CD4-positive, alpha-beta memory T cell (primary cell): Measurements from ENCODE around the gene PRPF40B. TPM values are rescaled to one million over a fixed set of nuclear protein-coding genes. Genes with fewer than 3 reads are reported as not detected.

ENCODE experiments used
- CTCF ChIA-PET: fragments of 350-600 bp; sonication (Branson Sonifier 250); formaldehyde crosslinking; loops from one replicate; lab custom pipeline; 2021; ENCODE audit warnings: inconsistent platforms; ENCODE audit not compliant: partially characterized antibody; lab: Charles Lee
- POLR2A ChIA-PET: fragments of 350-600 bp; sonication (Branson Sonifier 250); formaldehyde crosslinking; loops from one replicate; lab custom pipeline; 2021; ENCODE audit not compliant: partially characterized antibody; lab: Charles Lee
- DNase-seq, 5 donors: peaks; one replicate each; pipeline versions ENCODE4 v3.0.0 to v3.0.0-alpha.2; 2020 to 2022; ENCODE audit warnings: mixed read lengths in 1 of 5
- H3K27ac ChIP-seq: one replicate; pipeline ENCODE4 v1.7.0; 2013; ENCODE audit warnings: low read depth, low read length
- H3K27me3 ChIP-seq: 2 replicates; pipeline ENCODE4 v1.7.0; 2013; ENCODE audit warnings: mild to moderate bottlenecking, low read length, moderate library complexity; ENCODE audit not compliant: insufficient read depth
- H3K36me3 ChIP-seq: 2 replicates; pipeline ENCODE4 v1.7.0; 2013; ENCODE audit warnings: mild to moderate bottlenecking, low read length, moderate library complexity; ENCODE audit not compliant: insufficient read depth
- H3K4me1 ChIP-seq: 2 replicates; pipeline ENCODE4 v1.7.0; 2013; ENCODE audit warnings: mild to moderate bottlenecking, low read length, moderate library complexity; ENCODE audit not compliant: insufficient read depth
- H3K4me3 ChIP-seq, 2 donors: one replicate each; pipeline ENCODE4 v1.7.0; 2013; ENCODE audit warnings: low read length in 2 of 2, mild to moderate bottlenecking in 1 of 2
- H3K9me3 ChIP-seq, 2 donors: one replicate each; pipeline ENCODE4 v1.7.0; 2013; ENCODE audit warnings: low read length in 2 of 2, control low read depth in 1 of 2; ENCODE audit not compliant: control insufficient read depth in 1 of 2
- H3K27ac Mint-ChIP-seq, 7 donors: one replicate each; pipeline ENCODE4 v1.8.0; 2020 to 2021; ENCODE audit warnings: mixed read lengths in 7 of 7, mild to moderate bottlenecking in 6 of 7, inconsistent platforms in 3 of 7, moderate library complexity in 3 of 7
- H3K27me3 Mint-ChIP-seq, 2 donors: one replicate each; pipeline ENCODE4 v1.8.0; 2020 to 2021; ENCODE audit warnings: mixed read lengths in 2 of 2
- H3K36me3 Mint-ChIP-seq, 2 donors: one replicate each; pipeline ENCODE4 v1.8.0; 2020 to 2021; ENCODE audit warnings: mixed read lengths in 2 of 2, inconsistent platforms in 1 of 2, mild to moderate bottlenecking in 1 of 2
- H3K4me1 Mint-ChIP-seq, 4 donors: one replicate each; pipeline ENCODE4 v1.8.0; 2020 to 2021; ENCODE audit warnings: mixed read lengths in 4 of 4, mild to moderate bottlenecking in 1 of 4
- H3K4me3 Mint-ChIP-seq, 8 donors: one replicate each; pipeline ENCODE4 v1.8.0; 2020 to 2021; ENCODE audit warnings: mixed read lengths in 8 of 8, mild to moderate bottlenecking in 7 of 8, moderate library complexity in 6 of 8, inconsistent platforms in 3 of 8
- H3K9me3 Mint-ChIP-seq, 8 donors: one replicate each; pipeline ENCODE4 v1.8.0; 2020 to 2021; ENCODE audit warnings: mixed read lengths in 8 of 8, mild to moderate bottlenecking in 5 of 8, inconsistent platforms in 3 of 8, moderate library complexity in 1 of 8
- intact Hi-C: fragments of 100-400 bp; cut with micrococcal nuclease; formaldehyde crosslinking; loops from one replicate; pipeline ENCODE4 v1.15.1; 2023
- polyA plus RNA-seq, 2 donors: library from polyadenylated mRNA; unstranded; fragments of 300-500 nt; fragmentation: Illumina TruSeq; gene quantifications; one replicate each; pipeline ENCODE4 v1.2.3, GENCODE V29; 2021
- total RNA-seq, 2 experiments: library from RNA; stranded (reverse); gene quantifications; one replicate each; pipeline ENCODE4 v1.2.3, GENCODE V29; 2021

PRPF40B gene
- total and polyA plus RNA-seq, 4 experiments from 2014 or later = 0.73 to 15.9 (median 9.9) TPM

DNA sequence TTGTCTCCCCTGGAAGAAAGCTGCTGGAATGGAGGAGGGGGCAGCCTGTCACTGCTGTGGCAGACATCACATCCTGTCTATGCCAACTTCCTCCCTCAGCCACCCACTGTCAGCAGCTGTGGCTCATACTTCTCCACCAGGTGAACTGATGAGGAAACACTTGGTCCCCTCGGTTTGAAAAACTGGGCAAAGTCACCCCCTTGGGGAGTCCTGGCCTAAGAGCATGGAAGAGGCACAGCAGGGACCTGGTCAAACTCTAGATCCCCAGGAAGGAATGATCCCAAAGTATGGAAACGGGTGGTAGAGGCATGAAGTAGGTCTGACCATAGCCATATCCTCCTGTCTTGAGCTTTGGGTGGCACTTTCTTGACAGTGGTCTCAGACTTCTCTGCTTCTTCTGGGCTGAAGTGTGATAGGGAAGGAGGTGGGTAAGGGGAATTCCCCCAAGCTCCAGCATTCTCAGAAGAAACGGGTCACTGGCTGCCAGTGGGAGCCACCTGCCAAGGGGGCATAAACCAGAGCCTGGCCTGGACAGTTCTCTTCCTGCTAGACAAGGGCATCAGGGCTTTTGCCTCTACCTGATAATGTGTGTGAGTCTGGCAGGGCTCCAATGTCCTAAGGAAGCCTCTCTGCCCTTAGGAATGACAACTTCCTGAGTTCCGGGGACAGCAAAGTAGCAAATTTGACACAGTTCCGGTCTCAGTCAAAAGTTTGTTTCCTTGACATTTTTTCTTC, 47.8 kb downstream of the PRPF40B start:
- no peaks in the 10 kb centered on the region for H3K27me3 Mint-ChIP-seq
- Histone ChIP-seq H3K36me3 (no peaks in the 10 kb centered on the region), H3K9me3 (no peaks in the 10 kb centered on the region), H3K4me3 (peak overlapping the region; percentile 21 to 55), H3K4me1 (peaks cover 68% of the 10 kb centered on the region), H3K27ac (peak overlapping the region; percentile 80), H3K27me3 (no peaks in the 10 kb centered on the region)
- ChIA-PET CTCF (interaction anchor here (1.2 to 7.0 kb wide), 11 partner anchors 9 to 274 kb away, joined by 3 to 69 read pairs (median 7); partner anchors contain the start of genes FMNL3 and TMBIM6), POLR2A (interaction anchor here (0.7 to 7.3 kb wide), 15 partner anchors 8 to 304 kb away, joined by 3 to 83 read pairs (median 5); partner anchors contain the start of genes FMNL3, PRPF40B and SPATS2)
- H3K9me3 Mint-ChIP-seq = no peaks in the 10 kb centered on the region
- H3K4me3 Mint-ChIP-seq = peak overlapping the region; percentile 74 to 86 (median 78)
- H3K36me3 Mint-ChIP-seq = peaks cover 0 to 3% of the 10 kb centered on the region in 2 donors
- peak; percentile 54 to 85 (median 69) for DNase-seq
- peaks cover 75 to 97% (median 88%) of the 10 kb centered on the region in 4 donors for H3K4me1 Mint-ChIP-seq
- peak overlapping the region; percentile 92 to 99 (median 97) for H3K27ac Mint-ChIP-seq
- intact Hi-C loops = loop anchor here (1.0 to 2.0 kb wide), 3 partner anchors 8 to 36 kb away; partner anchors contain the start of gene FMNL3

DNA sequence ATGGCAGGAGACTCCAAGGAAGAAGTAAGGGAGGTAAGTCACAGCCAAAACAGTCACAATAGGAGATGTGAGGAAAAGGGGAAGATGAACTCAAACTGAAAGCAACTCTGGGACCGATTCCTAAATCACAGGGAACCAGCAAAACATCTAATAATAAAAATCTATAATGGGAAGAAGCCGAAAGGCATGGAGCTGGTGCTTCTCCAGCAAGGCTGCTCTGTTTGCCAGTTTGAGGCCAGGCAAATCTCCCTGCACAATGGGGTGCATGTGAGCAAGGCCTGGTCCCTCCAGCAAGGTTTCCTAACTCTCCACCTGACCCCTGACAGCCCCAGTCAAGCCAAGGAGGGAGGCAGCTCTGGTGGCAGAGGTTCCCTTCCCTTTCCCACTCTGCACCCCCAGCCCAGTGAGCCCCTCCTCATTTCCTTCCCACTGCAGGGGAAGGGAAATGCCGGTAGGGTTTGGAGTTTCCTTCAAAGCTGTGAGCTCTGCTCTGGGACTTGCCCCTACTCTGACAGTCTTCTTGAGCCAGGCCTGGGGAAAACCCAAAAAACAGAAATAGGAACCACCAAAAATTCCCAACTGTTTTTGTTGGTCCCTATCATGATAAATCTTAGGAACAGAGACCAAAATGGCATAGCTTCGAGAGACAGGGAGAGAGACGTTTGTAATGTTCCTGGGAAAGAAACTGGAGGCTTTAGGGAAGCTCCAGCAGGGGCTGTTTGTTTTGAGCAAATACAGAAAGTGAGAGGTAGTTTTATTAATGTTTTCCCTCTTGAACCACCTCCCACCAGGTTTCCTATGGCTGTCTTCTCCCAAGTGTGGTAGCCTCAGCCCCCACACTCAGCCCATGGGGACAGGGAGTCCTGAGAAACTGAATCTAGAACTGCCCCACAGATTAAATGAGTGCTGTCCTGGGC, 49.2 kb downstream of the PRPF40B start:
- Mint-ChIP-seq H3K4me3 (peak overlapping the region in 7 of 8 donors; percentile 28 to 86 (median 74)), H3K27me3 (no peaks in the 10 kb centered on the region), H3K4me1 (peaks cover 76 to 96% (median 88%) of the 10 kb centered on the region in 4 donors), H3K9me3 (no peaks in the 10 kb centered on the region), H3K36me3 (peaks cover 0 to 3% of the 10 kb centered on the region in 2 donors), H3K27ac (peak overlapping the region; percentile 92 to 99 (median 97))
- H3K4me1 ChIP-seq = peaks cover 76% of the 10 kb centered on the region
- H3K27me3 ChIP-seq = no peaks in the 10 kb centered on the region
- ChIA-PET POLR2A (interaction anchor here (0.9 to 7.3 kb wide), 9 partner anchors 7 to 306 kb away, joined by 3 to 83 read pairs (median 5); partner anchors contain the start of genes FMNL3, SPATS2 and TMBIM6), CTCF (interaction anchor here (1.1 to 7.0 kb wide), 10 partner anchors 9 to 167 kb away, joined by 3 to 69 read pairs (median 9); partner anchors contain the start of gene FMNL3)
- H3K9me3 ChIP-seq = no peaks in the 10 kb centered on the region
- intact Hi-C loops = no loop called here
- H3K36me3 ChIP-seq = no peaks in the 10 kb centered on the region
- peak overlapping the region; percentile 80 for H3K27ac ChIP-seq
- DNase-seq = no peak
- peak overlapping the region in 1 of 2 donors; percentile 55 for H3K4me3 ChIP-seq

DNA sequence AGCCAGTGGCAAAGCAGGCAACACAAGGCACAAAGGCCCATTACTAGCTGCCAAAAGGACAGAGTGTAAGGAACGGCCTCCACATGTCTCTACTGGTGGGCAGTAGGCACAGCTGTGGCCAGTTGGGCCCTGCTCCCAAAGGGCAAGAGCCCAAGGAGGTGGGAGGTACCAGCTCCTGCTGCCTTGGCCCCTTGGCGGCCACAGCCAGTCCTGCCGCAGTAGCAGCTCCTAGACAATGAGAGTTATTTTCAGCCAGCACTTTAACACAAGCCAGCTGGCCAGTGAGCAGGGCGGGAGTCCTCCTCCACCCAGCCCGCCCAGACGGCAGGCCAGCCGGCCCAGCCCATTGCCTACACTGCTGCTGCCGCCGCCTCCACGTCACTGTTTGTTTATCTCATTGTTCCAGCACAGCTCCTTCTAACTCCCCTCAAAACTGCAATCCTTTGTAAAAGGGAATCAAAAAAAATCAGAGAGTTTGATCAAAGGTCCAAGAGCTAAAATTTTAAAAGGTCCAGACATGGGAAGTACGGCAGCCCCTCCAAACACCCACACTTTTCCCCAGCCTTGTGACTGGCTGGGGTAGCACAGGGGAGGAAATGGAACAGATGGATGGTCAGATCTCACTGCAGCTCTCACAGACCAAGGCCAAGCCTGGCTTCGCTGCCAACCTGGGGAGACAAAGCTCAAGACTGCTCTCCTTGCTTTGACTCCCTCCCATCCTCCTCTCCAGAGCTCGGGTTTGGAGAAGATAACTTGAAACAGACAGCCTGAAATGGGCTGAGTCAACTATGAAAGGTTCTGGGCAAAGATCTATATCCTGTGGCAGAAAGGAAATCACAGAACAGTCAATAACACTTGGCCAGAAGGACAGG, 50.3 kb downstream of the PRPF40B start:
- H3K36me3 ChIP-seq = no peaks in the 10 kb centered on the region
- peak overlapping the region; percentile 80 for H3K27ac ChIP-seq
- no peaks in the 10 kb centered on the region for H3K27me3 ChIP-seq
- peaks cover 76% of the 10 kb centered on the region for H3K4me1 ChIP-seq
- Mint-ChIP-seq H3K9me3 (no peaks in the 10 kb centered on the region), H3K27me3 (no peaks in the 10 kb centered on the region), H3K4me1 (peaks cover 68 to 85% (median 78%) of the 10 kb centered on the region in 4 donors), H3K4me3 (peak overlapping the region in 7 of 8 donors; percentile 8 to 77 (median 46)), H3K36me3 (no peaks in the 10 kb centered on the region), H3K27ac (peak overlapping the region; percentile 92 to 99 (median 97))
- ChIA-PET CTCF (interaction anchor here (1.0 to 7.0 kb wide), 13 partner anchors 10 to 166 kb away, joined by 3 to 69 read pairs (median 6); partner anchors contain the start of genes FMNL3 and TMBIM6), POLR2A (interaction anchor here (0.9 to 7.3 kb wide), 6 partner anchors 12 to 67 kb away, joined by 3 to 83 read pairs (median 6); partner anchors contain the start of genes FMNL3 and TMBIM6)
- no peaks in the 10 kb centered on the region for H3K9me3 ChIP-seq
- intact Hi-C loops = no loop called here
- no peak overlapping the region for H3K4me3 ChIP-seq
- DNase-seq = peak in 1 of 5 donors; percentile 12

DNA sequence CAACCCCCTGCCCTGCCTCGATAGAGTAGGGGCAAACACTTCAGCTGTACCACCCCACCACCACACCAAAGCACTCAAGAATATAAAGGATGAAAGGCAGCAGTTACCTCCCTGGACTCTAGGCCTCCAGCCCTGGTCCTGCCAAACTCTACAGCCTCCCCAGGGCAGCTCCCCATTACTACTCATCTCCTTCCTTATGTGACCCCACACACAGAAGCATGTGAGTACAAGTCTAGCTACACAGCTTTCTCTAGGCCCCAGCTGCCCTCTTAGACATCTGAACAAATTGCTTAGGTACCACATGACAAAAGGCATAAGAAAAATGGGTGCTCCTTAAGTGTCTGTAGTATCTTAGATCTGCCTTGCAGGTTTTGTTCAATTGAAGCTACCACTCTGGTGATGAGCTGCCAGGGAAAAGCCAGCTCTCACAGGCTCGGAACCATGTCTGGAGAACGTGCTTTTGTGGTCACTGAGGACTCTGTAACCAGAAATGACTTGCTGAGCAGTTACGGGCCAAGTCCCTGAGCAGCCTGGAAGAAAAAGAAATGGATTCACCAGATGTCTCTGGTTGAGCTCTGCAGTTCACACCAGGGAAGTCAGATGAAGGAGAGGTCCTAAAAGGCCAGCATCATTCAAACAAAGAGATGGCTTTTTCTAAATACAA, 51.1 kb downstream of the PRPF40B start:
- Histone ChIP-seq H3K27ac (peak overlapping the region; percentile 80), H3K9me3 (no peaks in the 10 kb centered on the region), H3K27me3 (no peaks in the 10 kb centered on the region), H3K4me1 (peaks cover 72% of the 10 kb centered on the region), H3K36me3 (no peaks in the 10 kb centered on the region), H3K4me3 (no peak overlapping the region)
- peak overlapping the region; percentile 92 to 99 (median 97) for H3K27ac Mint-ChIP-seq
- H3K9me3 Mint-ChIP-seq = no peaks in the 10 kb centered on the region
- ChIA-PET CTCF (interaction anchor here (1.0 to 7.0 kb wide), 13 partner anchors 11 to 103 kb away, joined by 3 to 69 read pairs (median 6); partner anchors contain the start of genes FMNL3 and TMBIM6), POLR2A (interaction anchor here (0.6 to 7.3 kb wide), 6 partner anchors 12 to 67 kb away, joined by 3 to 83 read pairs (median 6); partner anchors contain the start of gene FMNL3)
- H3K27me3 Mint-ChIP-seq = no peaks in the 10 kb centered on the region
- H3K4me1 Mint-ChIP-seq = peaks cover 65 to 81% (median 74%) of the 10 kb centered on the region in 4 donors
- intact Hi-C loops = no loop called here
- no peaks in the 10 kb centered on the region for H3K36me3 Mint-ChIP-seq
- DNase-seq = no peak
- H3K4me3 Mint-ChIP-seq = peak overlapping the region in 6 of 8 donors; percentile 5 to 77 (median 50)

DNA sequence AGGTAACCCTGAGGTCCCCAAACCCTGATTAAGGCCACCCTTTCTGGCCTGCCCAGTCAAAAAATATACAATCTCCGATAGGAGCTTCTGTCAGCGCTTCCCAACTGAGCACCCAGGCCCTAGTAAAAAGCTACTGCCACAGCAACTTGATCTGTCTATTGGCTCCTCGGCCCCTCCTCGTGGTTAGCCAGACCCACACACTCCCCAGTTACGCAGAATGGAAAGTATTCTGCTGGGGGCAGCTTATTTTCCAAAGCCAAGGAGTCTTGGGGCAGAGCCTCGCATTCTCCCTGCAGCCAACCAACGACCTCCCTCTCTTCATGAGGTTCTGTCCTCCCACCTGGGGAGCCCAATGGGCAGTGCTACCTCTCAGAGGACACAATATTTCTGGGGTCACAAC, 51.8 kb downstream of the PRPF40B start:
- no peaks in the 10 kb centered on the region for H3K36me3 Mint-ChIP-seq
- H3K4me3 Mint-ChIP-seq = peak overlapping the region in 2 of 8 donors; percentile 21 to 22

More for the DNA sequence above, 51.8 kb downstream of the PRPF40B start:
- no peak for DNase-seq
- H3K9me3 Mint-ChIP-seq = no peaks in the 10 kb centered on the region
- H3K27me3 ChIP-seq = no peaks in the 10 kb centered on the region
- peaks cover 61 to 75% (median 68%) of the 10 kb centered on the region in 4 donors for H3K4me1 Mint-ChIP-seq
- intact Hi-C loops = no loop called here
- POLR2A ChIA-PET = interaction anchor here (0.6 to 7.3 kb wide), 9 partner anchors 13 to 66 kb away, joined by 3 to 83 read pairs (median 4); partner anchors contain the start of gene FMNL3
- H3K4me3 ChIP-seq = no peak overlapping the region
- CTCF ChIA-PET = interaction anchor here (1.0 to 7.0 kb wide), 10 partner anchors 11 to 66 kb away, joined by 3 to 69 read pairs (median 8); partner anchors contain the start of genes FMNL3 and TMBIM6
- peak overlapping the region; percentile 92 to 99 (median 97) for H3K27ac Mint-ChIP-seq
- H3K27ac ChIP-seq = no peak overlapping the region
- peaks cover 65% of the 10 kb centered on the region for H3K4me1 ChIP-seq
- H3K9me3 ChIP-seq = no peaks in the 10 kb centered on the region
- H3K36me3 ChIP-seq = no peaks in the 10 kb centered on the region
- no peaks in the 10 kb centered on the region for H3K27me3 Mint-ChIP-seq
